ENCODE data around the gene TAF12. TPM values are rescaled to one million over a fixed set of nuclear protein-coding genes. Genes with fewer than 3 reads are reported as not detected.
A peak's percentile ranks its signal among the peaks of the same experiment; 100 is the strongest.

The TAF12 gene
- total and polyA plus RNA-seq, 10 of the 15 experiments (the other 5 are each of a cell fraction or from before 2014, with no cell fraction given) = 18.3 to 43.3 (median 28.6) TPM

GRCh38 chr1:28668191-28668955 lies 25.5 kb upstream of the TAF12 start, which contains the start of gene GMEB1 (continued):
- TF ChIP-seq MLLT1 (IDR thresholded peaks at IDR 0.05) (no peak; the same call in 1 of the 2 replicates), BCLAF1 (IDR thresholded peaks at IDR 0.05) (no peak), DPF2 (IDR thresholded peaks at IDR 0.05) (no peak), HDGF (IDR thresholded peaks at IDR 0.05) (peak; percentile 53; the same call in 1 of the 2 replicates), POLR2A (IDR thresholded peaks at IDR 0.05; ENCODE audit: low read depth, low read length) (0 out of 2 replicates have a peak, but pooled peaks have one; percentile 6), FOXK2 (IDR thresholded peaks at IDR 0.05) (no peak), ZSCAN29 (IDR thresholded peaks at IDR 0.05) (no peak), ZNF24 (IDR thresholded peaks at IDR 0.05) (no peak), GATAD2B (conservative IDR thresholded peaks at IDR 0.05; ENCODE audit: low read depth) (no peak), RELA (IDR thresholded peaks at IDR 0.05; ENCODE audit: borderline replicate concordance, partially characterized antibody) (no peak), GABPA (IDR thresholded peaks at IDR 0.05; ENCODE audit: low read depth) (peak; percentile 49; the same call in 1 of the 2 replicates), CBX5 (IDR thresholded peaks at IDR 0.05; ENCODE audit: low read depth) (no peak), TAF1 (IDR thresholded peaks at IDR 0.05; ENCODE audit: borderline replicate concordance, low read depth, low read length) (0 out of 2 replicates have a peak, but pooled peaks have one; percentile 25), KAT2A (conservative IDR thresholded peaks at IDR 0.05; ENCODE audit: control insufficient read depth, low read depth, low read length) (no peak), PAX8 (IDR thresholded peaks at IDR 0.05) (no peak), NFYB (IDR thresholded peaks at IDR 0.05; ENCODE audit: insufficient read depth, low read depth, low read length) (no peak), ZNF207 (IDR thresholded peaks at IDR 0.05; ENCODE audit: borderline replicate concordance) (0 out of 2 replicates have a peak, but pooled peaks have one; percentile 46), PKNOX1 (IDR thresholded peaks at IDR 0.05) (no peak), YBX1 (IDR thresholded peaks at IDR 0.05) (no peak), BHLHE40 (IDR thresholded peaks at IDR 0.05; ENCODE audit: borderline replicate concordance in 1 of 2, low read depth in 2 of 2, low read length in 1 of 2) (no peak), ZBTB40 (IDR thresholded peaks at IDR 0.05; ENCODE audit: borderline replicate concordance) (peak; percentile 62; the same call in 1 of the 2 replicates), MXI1 (IDR thresholded peaks at IDR 0.05; ENCODE audit: low read depth, low read length) (no peak)

Data from GM12878 (cell line).